Fibroblast of gingiva (primary cell): ENCODE data around the gene DGKH.
"Not testable (repeated sequence)": the region's sequence is repeated elsewhere in the genome, so short reads cannot be mapped to it uniquely, and the experiment has no call there.

Experiments used
- DNase-seq: peaks from one replicate; pipeline ENCODE4 v3.0.0-alpha.2; 2011; ENCODE audit warnings: low read depth

DGKH gene

DNA sequence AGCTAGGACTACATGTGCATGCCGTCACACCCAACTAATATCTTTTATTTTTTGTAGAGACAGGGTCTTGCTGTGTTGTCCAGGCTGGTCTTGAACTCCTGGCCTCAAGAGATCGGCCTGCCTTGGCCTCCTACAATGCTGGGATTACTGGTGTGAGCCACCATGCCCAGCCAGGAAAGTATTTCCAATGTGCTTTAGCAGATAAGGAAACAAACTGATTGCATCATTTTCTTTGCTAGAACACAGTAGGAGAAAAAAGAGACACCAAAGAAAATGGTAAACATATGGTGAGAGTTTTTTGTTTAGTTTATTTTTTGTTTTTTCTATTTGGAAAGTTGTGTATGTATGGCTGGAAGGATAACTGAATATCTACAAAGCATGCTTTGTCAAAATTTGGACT, 176.6 kb downstream of the DGKH start:
- peak; percentile 5 for DNase-seq

DNA sequence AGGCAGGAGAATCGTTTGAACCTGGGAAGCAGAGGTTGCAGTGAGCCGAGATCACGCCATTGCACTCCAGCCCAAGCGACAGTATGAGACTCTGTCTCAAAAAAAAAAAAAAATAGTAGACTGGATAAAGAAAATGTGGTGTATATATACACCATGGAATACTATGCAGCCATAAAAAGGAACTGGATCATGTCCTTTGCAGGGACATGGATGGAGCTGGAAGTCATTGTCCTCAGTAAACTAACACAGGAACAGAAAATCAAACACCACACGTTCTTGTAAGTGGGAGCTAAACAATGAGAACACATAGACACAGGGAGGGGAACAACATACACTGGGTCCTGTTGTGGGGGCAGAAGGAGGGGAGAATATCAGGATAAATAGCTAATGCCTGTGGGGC, 178.3 kb downstream of the DGKH start:
- DNase-seq = not testable (repeated sequence)

DNA sequence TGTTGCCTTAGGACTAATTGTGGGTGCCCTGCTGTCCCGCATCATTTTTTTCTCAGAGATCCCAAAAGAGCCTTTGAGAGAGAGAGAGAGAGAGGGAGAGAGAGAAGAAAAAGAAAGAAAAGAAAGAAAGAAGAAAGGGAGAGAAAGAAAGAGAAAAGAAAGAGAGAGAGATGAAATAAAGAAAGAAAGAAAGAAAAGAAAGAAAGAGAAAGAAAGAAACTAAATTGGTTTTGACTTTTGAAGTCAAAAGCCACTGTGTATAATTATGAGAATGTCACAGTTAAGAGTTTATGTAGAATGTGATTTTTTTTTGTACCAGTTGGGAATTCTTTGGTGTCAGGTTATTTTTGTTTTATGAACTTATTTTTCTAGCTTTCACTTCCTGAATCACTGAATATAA, 180.1 kb downstream of the DGKH start:
- no peak for DNase-seq

DNA sequence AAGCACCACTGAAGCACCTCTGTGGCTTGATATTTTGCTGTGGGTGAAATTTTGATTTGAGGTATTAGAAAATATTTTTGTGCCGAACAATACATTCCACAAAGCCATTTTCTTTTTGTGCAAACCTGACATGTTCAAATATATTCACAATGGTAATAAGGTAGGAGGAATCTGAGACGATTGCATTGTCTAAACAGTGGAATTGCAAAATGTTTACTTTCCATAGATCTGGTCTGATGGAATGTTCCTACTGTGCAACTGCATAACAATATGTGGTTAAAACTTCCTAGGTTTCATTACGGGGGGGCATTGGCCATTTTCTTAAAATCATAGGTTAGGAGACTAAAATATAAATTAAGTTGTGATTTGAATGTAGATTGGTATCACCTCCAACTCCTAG, 180.8 kb downstream of the DGKH start:
- DNase-seq = peak; percentile 8

DNA sequence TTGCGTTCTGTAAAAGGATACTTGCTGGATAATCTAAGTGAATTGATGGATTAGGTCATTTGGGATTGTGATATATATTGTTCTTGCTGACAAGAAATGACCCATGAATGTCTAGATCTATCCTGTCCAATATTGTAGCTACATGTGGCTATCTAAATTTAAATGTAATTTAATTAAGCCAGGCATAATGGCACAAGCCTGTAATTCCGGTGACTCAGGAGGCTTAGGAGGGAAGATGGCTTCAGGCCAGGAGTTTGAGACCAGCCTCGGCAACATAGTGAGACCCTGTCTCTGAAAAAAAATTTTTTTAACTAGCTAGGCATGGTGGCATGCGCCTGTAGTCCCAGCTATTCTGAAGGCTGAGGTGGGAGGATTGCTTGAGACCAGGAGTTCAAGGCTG, 184.2 kb downstream of the DGKH start:
- no peak for DNase-seq

DNA sequence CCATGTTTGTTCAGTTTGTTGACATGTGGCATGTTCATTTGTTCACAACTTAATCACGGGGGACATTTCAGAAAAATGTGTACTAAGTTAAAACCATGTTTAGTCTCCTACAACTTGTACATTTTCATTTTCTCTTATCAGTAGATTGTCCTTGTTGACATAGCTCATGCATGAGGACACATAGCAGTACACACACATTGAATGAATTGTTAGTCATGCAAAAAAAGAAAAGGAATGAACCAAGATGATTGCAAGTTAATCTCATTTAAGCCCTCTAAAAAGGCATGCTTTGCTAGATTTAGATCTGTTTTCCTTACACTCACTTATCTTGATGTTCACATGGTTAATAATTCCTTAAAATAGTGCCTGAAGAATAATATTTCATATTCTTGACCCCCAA, 185.3 kb downstream of the DGKH start:
- DNase-seq = no peak

DNA sequence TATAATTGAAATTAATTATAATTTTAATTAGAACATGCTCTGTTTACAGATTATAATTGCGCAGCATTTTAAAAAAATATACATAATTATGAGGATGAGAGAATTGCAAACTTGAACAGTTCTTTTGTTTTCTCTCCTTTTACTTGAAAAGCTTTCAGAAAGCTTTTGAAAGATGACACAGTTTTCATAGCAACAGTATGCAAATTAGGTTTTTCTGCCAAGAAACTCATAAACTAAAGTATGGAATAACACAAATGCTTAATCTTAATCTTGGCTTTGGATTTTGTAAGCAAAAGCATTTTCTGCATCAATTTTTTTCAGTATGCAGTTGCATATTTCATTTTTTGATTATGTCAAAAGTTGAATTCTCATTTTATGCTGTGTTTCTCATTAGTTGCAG, 190.7 kb downstream of the DGKH start:
- DNase-seq = peak; percentile 36

DNA sequence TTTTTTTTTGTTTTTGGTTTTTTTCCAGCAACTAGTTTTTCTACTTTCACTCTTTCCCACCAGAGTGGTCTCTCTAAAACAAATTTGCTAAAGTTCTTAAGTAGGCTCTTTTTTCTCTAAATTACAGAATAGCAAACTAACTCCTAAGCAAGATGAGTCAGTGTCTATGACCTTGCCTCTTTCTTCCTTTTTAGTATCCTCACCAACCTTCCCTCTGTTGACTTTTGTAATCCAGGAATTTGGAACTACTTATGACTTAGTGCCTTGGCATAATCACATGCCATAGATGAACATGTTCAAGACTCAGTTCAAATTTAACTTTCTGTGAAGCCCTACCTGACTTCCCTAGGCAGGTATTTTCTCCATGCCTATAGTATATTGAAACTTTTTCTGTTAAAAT, 191.2 kb downstream of the DGKH start:
- no peak for DNase-seq

DNA sequence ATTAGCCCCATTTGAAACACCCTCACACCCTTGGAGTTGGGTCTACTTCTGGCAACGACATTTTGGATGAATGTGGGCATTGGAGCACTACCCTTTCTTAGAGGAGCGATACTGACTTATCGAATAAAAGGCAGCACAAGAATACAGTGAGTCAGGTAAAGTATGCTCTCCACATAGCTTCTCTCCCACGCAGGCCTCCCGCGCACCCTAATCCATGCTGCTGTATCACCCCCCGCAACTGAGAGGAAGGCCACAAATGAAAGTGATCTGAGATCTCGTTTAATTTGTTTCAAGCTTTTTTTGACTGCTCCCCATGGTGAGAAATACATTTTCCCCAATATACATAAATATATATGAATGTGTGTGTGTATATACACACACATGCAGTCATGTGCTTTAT, 198.1 kb downstream of the DGKH start:
- DNase-seq = no peak

DNA sequence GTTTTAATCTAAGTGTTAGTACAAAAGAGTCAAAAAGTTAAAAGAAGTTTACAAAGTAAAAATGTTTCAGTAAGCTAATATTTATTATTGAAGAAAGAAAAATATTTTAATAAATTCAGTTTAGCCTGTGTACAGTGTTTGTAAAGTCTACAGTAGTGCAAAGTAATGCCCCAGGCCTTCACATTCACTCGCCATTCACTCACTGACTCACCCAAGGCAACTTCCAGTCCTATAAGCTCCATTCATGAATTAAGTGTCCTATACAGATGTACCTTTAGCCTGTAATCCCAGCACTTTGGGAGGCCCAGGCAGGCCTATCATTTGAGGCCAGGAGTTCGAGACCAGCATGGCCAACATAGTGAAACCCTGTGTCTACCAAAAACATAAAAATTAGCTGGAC, 199.4 kb downstream of the DGKH start:
- no peak for DNase-seq

DNA sequence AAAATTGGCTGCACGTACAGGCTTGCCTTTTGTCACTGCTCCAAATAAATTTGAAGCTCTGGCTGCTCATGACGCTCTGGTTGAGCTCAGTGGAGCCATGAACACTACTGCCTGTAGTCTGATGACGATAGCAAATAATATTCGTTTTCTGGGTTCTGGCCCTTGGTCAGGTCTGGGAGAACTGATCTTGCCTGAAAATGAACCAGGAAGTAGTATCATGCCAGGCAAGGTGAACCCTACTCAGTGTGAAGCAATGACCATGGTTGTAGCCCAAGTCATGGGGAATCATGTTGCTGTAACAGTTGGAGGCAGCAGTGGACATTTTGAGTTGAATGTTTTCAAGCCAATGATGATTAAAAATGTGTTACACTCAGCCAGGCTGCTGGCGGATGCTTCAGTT, 207.4 kb downstream of the DGKH start:
- DNase-seq = no peak

DNA sequence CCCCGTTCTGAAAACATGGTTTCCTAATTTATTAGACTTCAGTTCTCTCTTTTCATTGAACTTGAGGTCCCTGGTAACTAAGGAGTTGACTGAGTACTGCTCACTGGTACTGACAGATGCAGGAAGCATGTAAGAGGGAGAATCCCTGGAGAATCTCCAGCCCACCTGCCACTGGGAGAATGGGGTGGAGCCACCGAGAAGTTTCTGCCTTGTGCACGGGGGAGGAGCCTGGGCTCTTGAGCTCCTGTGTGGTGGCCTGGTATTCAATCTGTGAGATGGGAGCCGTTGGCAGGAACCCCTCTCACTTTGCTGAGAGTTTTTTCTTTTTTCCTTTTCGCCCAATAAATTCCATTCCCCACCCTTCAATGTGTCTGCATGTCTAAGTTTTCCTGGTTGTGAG, 210.3 kb downstream of the DGKH start:
- DNase-seq = no peak

DNA sequence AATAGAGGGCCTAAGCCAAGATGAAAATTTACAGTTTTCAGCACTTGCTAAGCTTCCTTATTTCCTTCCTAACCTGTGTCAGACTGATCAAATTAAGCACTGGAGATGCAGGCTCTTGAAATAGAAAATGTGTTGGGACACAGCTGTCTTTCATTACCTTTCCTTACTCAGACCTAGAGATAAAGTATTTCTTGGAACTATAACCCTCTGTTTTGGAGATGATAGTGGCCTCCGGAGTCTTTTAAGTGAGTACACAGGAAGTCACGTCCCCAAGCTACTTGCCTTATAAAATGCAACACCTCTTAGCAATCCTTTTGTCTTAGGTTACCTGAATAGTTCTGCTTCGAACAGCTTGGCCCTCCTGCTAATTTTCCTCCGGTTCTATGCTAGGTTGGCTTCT, 211.1 kb downstream of the DGKH start:
- no peak for DNase-seq

DNA sequence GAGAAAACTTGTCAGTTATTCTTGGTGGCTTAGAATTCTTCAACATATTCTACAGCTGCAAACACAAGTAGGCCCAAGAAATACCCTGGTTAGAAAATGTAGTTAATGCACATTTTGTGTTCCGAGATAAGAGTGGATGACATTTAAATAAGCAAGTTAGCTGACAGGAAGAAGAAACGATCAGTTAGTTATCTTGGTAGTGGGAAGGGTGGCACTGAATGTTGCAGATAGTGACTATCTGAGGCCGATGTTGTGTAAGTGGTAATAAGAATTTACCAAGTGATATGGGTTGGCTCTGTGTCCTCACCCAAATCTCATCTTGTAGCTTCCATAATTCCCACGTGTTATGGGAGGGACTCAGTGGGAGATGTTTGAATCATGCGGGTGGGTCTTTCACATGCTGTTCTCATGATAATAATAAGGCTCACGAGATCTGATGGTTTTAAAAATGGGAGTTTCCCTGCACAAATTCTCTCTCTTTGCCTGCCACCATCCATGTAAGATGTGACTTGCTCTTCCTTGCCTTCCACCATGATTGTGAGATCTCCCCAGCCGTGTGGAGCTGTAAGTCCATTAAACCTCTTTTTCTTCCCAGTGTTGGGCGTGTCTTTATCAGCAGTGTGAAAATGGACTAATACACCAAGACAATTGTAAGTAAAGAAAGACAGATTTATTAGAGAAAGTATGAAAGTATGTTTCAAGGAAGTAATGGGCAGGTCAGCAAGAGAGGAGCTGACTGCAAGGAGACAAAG, 212.6 kb downstream of the DGKH start:
- no peak for DNase-seq

DNA sequence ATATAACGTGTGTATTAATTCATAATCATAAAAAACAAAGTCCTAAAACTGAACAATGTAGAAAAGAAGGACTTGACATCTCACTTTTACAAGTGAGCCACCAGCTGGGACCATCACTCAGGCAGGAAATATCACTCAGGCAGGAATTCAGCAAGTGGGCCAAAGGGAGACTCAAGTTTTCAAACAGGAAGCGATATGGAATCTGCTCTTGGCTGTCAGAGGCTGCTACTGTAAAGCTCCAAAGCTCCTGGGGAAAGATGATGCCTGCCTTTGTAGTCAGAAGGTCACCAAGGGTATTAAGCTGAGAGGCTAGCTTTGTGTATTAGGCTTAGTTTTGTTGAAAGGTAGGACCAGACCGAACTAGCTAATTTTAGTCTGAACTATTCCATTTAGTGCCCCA, 218.0 kb downstream of the DGKH start:
- peak; percentile 39 for DNase-seq

DNA sequence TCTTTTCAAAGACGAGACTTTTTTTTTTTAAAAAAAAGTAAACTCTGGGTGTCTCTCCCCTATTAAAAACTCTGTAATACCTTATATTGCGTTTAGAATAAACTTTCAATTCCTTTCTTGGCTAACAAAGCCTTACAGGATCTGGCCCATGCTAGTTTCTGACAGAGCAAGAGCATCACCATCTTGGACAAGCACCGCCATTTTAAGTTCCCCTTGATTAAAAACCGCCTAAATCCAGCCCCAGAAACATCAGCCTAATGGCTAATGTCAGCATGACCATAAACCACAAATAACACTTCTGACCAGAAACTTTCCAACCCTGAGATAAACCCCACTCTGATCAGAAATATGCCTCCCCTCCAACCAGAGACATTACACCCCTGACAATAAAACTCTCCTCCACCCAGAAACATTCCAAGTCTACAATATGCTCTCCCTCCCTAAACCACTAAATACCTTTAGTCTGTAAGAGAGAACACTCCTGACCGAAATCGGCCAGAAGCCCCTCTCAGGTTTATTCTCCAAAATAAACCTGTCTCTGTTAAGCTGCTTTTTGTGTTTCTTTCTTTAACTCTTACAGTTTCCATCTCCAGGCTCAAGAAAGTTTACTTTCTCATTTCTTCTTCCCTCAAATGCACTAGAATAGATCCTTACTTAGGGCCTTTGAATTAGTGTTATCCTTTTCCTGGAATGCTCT, 221.9 kb downstream of the DGKH start:
- no peak for DNase-seq

DNA sequence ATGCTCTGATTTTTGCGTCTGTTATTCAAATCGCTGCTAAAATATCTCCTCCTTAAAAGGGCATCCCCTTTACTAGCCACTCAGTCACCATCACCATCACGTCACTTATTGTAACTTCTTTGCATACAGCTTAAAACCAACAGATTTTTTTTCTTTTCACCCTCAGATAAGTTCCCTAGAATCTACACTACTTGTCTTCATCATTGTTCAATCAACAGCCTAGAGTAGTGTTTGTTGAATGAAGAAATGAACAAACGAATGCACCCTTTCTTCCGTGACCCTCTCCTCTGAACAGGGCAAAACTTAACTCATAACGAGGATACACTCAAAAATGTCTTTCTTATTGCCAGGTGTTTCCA, 222.4 kb downstream of the DGKH start:
- no peak for DNase-seq

DNA sequence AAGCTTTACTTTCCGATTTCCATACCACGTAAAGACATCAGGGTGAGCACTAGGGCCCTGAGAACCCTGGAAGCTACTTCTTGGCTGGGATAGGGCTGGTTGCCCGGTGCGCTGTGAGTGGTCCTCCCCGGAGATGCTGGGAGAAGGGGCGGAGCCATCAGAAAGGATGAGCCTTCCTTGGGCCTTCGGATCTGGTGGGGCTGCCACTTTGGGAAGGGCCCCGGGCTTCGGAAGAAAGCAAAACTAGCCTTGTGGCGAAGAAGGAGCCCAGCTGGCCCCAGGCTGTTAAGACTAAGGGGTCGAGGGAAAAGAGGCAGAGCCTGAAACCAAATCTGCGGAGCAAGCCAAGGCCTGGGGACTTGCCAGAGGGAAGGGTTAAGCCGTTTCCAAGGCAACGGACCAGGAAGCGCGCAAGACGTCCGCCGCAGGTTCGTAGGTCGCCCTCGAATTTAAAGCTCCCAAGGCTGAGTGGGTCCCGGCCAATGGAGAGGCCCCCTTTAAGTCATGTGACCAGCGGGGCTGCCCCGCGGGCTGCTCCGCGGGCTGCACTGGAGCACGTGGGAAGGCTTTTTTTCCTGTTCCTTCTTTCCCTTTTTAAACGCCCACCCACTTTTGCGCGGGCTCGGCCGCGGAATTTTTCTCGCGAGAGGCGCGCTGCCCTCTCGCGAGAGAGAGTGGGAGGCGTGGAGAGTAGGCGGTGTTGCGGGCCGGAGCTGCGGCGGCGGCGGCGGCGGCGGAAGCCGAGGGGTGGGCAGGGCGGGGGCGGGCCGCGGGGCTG, 223.1 kb downstream of the DGKH start:
- peak; percentile 100 for DNase-seq

DNA sequence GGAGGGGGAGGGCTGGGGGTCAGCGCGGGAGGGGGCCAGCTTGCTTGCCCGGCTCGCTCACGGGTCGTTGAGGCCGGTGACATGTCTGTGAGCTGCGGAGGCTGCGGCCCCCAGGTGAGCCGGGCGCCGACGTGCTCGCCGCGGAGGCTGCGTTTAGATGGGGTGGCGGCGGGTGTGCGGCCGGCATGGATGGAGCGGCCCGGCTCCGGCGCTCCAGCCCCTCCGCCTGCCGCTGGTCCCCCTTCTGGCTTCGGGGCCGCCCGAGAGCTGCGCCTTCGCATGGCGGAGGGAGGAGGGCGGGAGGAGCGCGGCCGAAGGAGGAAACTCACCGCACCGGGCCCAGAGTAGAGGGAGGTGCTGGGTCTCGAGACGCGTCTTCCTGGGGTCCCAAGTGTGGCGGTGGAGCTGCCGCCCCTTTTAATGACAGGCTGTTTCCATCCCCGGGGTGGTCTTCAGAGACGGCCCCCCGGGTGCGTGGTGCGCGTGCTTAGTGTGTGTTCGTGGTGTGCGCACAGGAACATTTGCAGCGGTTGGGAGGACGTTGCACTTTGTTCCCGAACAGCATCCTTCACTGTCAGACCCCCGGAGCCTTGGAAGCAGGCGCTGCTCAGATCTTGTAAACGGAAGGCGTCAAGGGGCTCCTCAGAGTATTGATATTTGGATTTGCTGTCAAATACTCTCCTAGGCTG, 223.8 kb downstream of the DGKH start, which contains the start of gene AKAP11:
Gene AKAP11, plus strand, starts transcription at position 38 of the 689 bp plus-strand sequence. CDS start 14,197 bp downstream, outside the sequence.
- DNase-seq = peak; percentile 35

DNA sequence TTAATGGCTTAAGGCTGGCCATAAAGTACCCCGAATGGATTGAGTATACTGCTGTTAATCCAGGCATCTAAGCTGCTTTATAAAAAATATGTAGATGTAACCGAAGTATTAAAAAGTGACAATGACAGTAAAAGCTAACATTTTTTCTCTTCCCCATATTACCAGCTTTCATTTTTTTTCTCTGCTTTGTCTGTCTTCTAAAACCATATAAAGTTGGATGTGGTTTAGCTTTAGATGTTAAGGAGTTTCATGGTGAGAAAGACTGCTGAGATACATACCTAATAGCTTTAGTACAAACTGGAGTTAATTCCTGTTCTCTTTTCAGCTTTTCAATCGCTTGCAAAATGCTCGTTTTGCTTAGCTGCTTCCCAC, 224.3 kb downstream of the DGKH start:
- DNase-seq = no peak

DNA sequence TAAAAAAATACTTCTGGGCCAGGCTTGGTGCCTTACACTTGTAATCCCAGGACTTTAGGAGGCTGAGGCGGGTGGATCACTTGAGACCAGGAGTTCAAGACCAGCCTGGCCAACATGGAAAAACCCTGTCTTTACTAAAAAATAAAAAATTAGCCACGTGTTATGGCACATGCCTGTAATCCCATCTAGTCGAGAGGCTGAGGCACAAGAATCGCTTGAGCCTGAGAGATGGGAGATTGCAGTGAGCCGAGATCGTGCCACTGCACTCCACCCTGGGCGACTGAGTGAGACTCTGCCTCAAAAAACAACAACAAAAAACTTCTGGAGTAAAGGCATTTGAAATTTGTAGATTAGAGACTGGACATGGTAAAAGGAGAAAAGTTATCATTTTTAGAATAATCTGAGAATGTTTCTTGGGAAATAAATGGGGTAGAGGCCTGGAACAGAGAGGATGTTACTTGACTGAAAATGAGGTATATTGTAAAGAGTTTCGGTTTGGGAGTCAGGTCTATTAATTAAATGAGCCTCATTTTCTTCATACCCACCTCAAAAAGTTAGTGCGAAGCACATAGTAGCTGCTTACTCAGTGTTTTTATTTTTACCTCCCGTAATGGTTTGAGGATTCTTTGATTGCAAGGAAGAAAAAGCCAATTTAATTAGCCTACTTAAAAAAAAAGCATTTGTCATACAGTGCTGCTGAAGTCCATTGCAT, 226.1 kb downstream of the DGKH start:
- DNase-seq = no peak

DNA sequence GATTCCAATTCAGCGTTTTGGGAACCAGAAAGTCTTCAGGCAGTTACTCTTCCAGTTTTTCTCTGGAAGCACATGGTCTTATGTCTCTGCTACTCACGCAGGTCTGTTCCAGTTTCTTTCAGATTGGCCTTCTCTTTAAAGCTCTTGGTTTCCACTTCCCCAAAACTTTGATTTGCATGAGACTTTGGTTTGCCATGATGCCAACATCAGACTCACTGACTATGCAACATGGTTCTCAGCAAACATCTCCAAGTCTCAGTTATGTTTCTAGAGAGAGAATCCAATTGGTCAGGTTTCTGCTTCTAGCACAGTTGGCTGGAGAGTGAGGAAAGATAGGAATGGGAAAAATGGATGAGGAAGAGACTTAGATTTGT, 226.6 kb downstream of the DGKH start:
- DNase-seq = no peak
